Testis (tissue), 2 donors: ENCODE measurements around the gene PKP2.

Source experiments
- CTCF ChIP-seq, 3 experiments: fragments of 450-650 bp in 2 of 3; fragments of 200-600 bp in 1 of 3; sonication (generic) in 1 of 3; IDR thresholded peaks; one replicate each; pipeline ENCODE4 v1.5.1; 2016 to 2019; ENCODE audit warnings: antibody characterized with exemption in 3 of 3, mild to moderate bottlenecking in 2 of 3, moderate library complexity in 1 of 3
- POLR2A ChIP-seq: fragments of 450-650 bp; IDR thresholded peaks from one replicate; pipeline ENCODE4 v1.6.1; 2017; ENCODE audit warnings: antibody characterized with exemption, mild to moderate bottlenecking, moderate library complexity

GRCh38 chr12:32903318-32903717, 6.7 kb upstream of the PKP2 start:
- TF ChIP-seq CTCF (IDR thresholded peaks at IDR 0.05) (no peak), POLR2A (no peak)
